Measurements from ENCODE around the gene CHRNA4.

Gene CHRNA4

DNA sequence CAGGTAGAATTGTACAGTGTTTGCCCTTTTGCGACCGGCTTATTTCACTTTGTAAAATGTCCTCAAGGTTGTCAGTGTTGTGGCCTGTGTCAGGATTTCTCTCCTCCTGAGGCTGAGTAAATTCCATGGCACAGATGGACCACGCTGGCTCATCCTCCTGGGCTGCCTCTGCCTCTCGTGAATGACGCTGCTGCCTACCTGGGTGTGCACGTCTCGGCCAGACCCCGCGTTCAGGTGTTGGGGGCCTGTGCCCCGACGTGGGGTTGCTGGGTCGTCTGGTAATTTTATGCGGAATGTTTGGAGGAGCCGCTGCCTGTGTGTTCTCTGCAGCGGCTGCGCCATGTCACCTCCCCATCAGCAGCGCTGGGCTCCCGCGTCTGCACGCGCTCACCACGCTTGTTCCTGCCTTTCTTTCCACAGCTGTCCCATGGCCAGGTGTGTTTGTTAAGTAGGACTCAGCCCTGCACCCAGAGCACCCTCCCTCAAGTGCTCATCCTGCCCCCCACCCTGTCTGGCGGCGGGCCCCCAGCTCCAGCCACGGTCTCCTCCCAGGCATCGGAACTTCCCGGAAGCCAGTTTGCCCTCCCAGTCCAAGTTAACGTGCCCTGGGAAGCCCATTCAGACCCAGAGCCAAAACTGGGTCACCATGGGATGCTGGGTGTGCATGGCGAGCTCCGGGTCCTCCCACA is 36.1 kb upstream of the CHRNA4 start:
- no peak for DNase-seq (ENCODE audit: extremely low spot score)
- ChIA-PET CTCF (no interaction called here), POLR2A (no interaction called here)
- TF ChIP-seq HDGF (IDR thresholded peaks at IDR 0.05; ENCODE audit: borderline replicate concordance) (no peak), SP1 (IDR thresholded peaks at IDR 0.05) (no peak), ELF4 (IDR thresholded peaks at IDR 0.05) (no peak), FOXA1 (IDR thresholded peaks at IDR 0.05) (no peak), FOXM1 (IDR thresholded peaks at IDR 0.05; ENCODE audit: borderline replicate concordance) (no peak), ARNT (IDR thresholded peaks at IDR 0.05) (no peak)
- TF ChIP-seq, protein P1, sequence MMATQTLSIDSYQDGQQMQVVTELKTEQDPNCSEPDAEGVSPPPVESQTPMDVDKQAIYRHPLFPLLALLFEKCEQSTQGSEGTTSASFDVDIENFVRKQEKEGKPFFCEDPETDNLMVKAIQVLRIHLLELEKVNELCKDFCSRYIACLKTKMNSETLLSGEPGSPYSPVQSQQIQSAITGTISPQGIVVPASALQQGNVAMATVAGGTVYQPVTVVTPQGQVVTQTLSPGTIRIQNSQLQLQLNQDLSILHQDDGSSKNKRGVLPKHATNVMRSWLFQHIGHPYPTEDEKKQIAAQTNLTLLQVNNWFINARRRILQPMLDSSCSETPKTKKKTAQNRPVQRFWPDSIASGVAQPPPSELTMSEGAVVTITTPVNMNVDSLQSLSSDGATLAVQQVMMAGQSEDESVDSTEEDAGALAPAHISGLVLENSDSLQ (IDR thresholded peaks at IDR 0.05), result no peak

DNA sequence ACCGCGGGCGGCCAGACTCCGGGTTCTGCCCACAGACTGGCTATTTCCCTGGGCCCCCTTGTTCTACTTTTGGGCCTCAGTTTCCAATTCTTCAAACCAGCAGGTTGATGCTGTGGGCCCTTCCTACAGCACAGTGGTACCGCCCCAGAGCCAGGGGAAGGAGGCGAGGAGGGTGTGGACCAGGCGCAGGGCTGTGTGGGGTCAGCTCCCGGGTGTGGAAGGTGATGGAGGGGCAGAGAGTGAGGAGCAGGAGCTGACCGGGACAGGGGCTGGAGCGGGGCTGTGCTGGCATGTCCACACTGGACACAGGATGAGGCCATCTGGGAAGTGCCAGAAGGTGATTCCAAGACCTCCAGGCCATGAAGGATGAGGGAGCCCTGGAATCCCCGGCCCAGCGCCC is 35.2 kb upstream of the CHRNA4 start:
- ChIA-PET POLR2A (no interaction called here), CTCF (no interaction called here)
- TF ChIP-seq SP1 (IDR thresholded peaks at IDR 0.05), result no peak
- DNase-seq (ENCODE audit: extremely low spot score), result no peak

DNA sequence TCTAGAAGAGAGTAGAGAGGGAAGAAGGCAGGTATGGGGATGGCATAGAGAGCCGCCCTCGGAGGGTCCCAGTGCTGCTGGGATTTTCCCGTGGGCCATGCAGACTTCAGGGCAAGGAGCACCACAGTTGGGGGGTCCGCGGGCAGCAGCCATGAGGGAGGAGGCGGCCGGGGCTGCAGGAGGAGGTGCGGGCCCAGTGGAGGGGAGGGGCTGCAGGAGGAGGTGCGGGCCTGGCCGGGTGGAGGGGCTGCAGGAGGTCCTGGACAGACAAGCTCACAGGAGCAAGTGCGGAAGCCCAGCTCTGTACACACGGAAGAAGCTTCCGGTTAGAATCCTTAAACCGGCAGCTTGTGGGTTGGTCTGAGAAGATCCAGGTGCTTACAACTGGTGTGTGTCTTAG is 34.6 kb upstream of the CHRNA4 start:
- ChIA-PET POLR2A (no interaction called here), CTCF (no interaction called here)
- DNase-seq (ENCODE audit: extremely low spot score), result no peak
- TF ChIP-seq FOXM1 (IDR thresholded peaks at IDR 0.05; ENCODE audit: borderline replicate concordance) (no peak), CTBP1 (IDR thresholded peaks at IDR 0.05; ENCODE audit: borderline replicate concordance) (no peak), NFRKB (IDR thresholded peaks at IDR 0.05) (no peak), BHLHE40 (IDR thresholded peaks at IDR 0.05; ENCODE audit: borderline replicate concordance) (no peak), L3MBTL2 (conservative IDR thresholded peaks at IDR 0.05) (no peak), FOXA1 (IDR thresholded peaks at IDR 0.05) (no peak), SUZ12 (IDR thresholded peaks at IDR 0.05) (no peak), FOXK2 (IDR thresholded peaks at IDR 0.05) (no peak), TARDBP (IDR thresholded peaks at IDR 0.05) (no peak), LEF1 (IDR thresholded peaks at IDR 0.05; ENCODE audit: borderline replicate concordance) (no peak), SP1 (IDR thresholded peaks at IDR 0.05) (no peak)
- TF ChIP-seq, protein P1 (IDR thresholded peaks at IDR 0.05), result no peak

DNA sequence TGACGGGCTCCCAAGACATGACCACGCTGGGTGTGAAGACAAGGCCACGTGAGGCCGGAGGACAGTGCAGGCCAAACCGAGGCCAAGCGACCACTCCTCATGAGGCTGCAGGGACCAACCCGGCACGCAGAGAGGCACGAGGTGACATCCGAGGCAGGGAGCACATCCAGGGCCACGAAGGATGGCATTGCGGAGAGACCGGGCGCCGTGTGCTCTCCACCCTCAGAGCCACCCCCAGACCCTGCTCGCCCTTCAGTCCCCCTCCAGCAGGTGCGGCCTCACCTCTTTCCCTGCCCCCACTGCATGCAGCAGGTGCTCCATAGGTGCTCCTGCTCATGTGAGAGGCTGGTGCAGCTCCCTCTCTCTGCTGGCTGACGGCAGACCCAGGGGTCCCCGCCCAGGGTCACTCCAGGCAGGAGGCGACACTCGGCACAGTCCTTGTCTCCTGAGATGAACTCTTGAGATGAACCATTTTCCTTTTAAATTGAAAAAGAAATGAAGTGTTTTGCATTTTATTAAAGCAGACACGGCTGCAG is 33.8 kb upstream of the CHRNA4 start:
- no peak for TF ChIP-seq LEF1 (IDR thresholded peaks at IDR 0.05; ENCODE audit: borderline replicate concordance)
- TF ChIP-seq SP1 (IDR thresholded peaks at IDR 0.05), result no peak
- TF ChIP-seq SUZ12 (IDR thresholded peaks at IDR 0.05), result no peak
- TF ChIP-seq HDGF (IDR thresholded peaks at IDR 0.05; ENCODE audit: borderline replicate concordance), result no peak
- POLR2A ChIA-PET, result no interaction called here
- CTCF ChIA-PET, result no interaction called here

DNA sequence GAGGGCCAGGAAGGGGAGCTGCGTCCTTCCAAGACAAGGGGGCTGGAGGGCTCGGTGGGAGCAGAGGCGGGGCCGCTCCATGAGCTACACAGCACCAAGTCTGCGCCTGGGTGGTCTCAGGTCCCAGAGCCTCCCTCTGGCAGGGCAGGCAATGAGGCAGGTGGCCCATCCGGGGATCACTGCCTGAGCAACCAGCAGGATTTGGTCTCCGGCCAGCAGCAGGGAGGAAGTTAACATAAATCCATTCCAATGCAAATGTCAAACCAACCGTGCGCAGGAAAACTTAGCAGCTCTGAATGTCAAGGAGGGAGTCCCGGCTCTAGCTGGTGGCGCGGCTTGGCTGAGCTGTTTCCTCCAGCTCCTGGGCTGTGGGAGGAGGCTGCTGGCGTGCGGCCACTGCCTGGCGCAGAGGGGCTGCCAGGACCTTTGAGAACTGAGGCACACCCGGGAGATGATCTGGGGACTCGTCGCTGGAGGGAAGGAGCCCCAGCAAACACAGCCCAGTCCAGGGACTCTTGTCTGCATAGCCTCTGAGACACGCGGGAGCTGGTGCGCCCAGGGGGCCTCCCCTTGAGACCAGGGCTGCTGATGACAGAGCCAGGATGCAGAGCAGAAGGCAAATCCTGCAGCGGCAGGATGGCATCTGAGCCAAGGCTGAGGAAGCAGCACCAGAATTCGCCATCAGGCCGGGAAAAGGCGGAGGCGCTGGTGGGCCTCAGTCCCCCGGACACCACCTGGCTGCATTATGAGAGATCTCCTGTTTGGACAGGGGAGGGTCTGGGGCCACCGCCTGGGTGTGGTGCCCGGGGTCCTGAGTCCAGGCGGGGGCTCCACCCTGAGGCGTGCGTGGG is 33.1 kb upstream of the CHRNA4 start:
- no peak for TF ChIP-seq FOXK2 (IDR thresholded peaks at IDR 0.05)
- no peak for TF ChIP-seq SP1 (IDR thresholded peaks at IDR 0.05)
- TF ChIP-seq NFRKB (IDR thresholded peaks at IDR 0.05), result no peak
- no peak for TF ChIP-seq FOXA1 (IDR thresholded peaks at IDR 0.05)
- TF ChIP-seq FOXM1 (IDR thresholded peaks at IDR 0.05; ENCODE audit: borderline replicate concordance), result no peak
- TF ChIP-seq, protein P1 (IDR thresholded peaks at IDR 0.05), result no peak
- CTCF ChIA-PET, result interaction anchor here (2.0 kb wide), 1 partner anchor 12 kb away, joined by 5 read pairs; no protein-coding TSS in a partner anchor
- POLR2A ChIA-PET, result no interaction called here
- no peak for DNase-seq (ENCODE audit: extremely low spot score)

More for the DNA sequence above, 33.8 kb upstream of the CHRNA4 start:
- DNase-seq (ENCODE audit: extremely low spot score), result no peak

DNA sequence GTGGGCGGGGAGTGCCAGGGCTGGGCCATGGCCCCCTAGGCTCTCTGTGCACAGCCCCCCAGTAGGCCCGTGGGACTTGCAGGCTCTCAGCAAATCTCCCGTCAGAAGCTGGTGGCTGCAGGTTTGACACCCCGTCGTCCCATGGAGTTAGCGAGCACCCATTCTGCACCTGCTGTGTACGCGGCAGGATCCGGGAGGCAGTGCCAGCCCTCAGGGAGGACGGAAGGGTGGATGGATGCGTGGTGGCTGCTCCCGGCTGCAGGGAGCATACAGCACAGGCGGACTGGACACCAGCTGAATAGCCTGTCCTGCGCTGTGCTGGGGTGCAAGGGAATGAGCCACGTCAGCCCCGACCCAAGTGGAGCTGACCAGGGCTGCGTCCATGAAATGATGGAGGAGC is 32.4 kb upstream of the CHRNA4 start:
- ChIA-PET POLR2A (no interaction called here), CTCF (interaction anchor here (2.0 kb wide), 1 partner anchor 12 kb away, joined by 5 read pairs; no protein-coding TSS in a partner anchor)
- TF ChIP-seq FOXK2 (IDR thresholded peaks at IDR 0.05) (no peak), L3MBTL2 (conservative IDR thresholded peaks at IDR 0.05) (no peak), FOXA1 (IDR thresholded peaks at IDR 0.05) (no peak), ZNF384 (IDR thresholded peaks at IDR 0.05) (no peak), ELF4 (IDR thresholded peaks at IDR 0.05) (no peak), BHLHE40 (IDR thresholded peaks at IDR 0.05; ENCODE audit: borderline replicate concordance) (no peak), LEF1 (IDR thresholded peaks at IDR 0.05; ENCODE audit: borderline replicate concordance) (no peak)
- TF ChIP-seq, protein P1 (IDR thresholded peaks at IDR 0.05), result no peak
- no peak for DNase-seq (ENCODE audit: extremely low spot score)
